CD4-positive, alpha-beta T cell treated with Interleukin-15 for 1 hour (primary cell): ENCODE measurements around the gene MYO1D.
"Not testable (repeated sequence)": the region's sequence is repeated elsewhere in the genome, so short reads cannot be mapped to it uniquely, and the experiment has no call there.

Experiments
- DNase-seq: peaks from one replicate; pipeline ENCODE4 v3.0.0-alpha.2; 2020

The MYO1D gene

GRCh38 chr17:32876417-32877163 lies at the start of gene MYO1D:
Gene MYO1D, minus strand, starts transcription at chr17:32877124. Its CDS starts 252 bp downstream, at chr17:32876872.
- DNase-seq = peak; percentile 57

GRCh38 chr17:32926183-32926582 lies 49.3 kb upstream of the MYO1D start:
- no peak for DNase-seq

- not testable (repeated sequence) for DNase-seq
Observed at GRCh38 chr17:32923905-32924304, 47.0 kb upstream of the MYO1D start.

- no peak for DNase-seq
Observed at GRCh38 chr17:32921017-32921416, 44.1 kb upstream of the MYO1D start.

GRCh38 chr17:32920293-32920692 lies 43.4 kb upstream of the MYO1D start:
- no peak for DNase-seq

- DNase-seq = not testable (repeated sequence)
Observed at GRCh38 chr17:32919876-32920275, 43.0 kb upstream of the MYO1D start.

GRCh38 chr17:32917842-32918241 lies 40.9 kb upstream of the MYO1D start:
- DNase-seq = no peak

- DNase-seq = no peak
Observed at GRCh38 chr17:32917081-32917480, 40.2 kb upstream of the MYO1D start.

GRCh38 chr17:32916134-32916533 lies 39.2 kb upstream of the MYO1D start:
- DNase-seq = no peak

GRCh38 chr17:32915245-32915644 lies 38.3 kb upstream of the MYO1D start:
- DNase-seq = no peak

- no peak for DNase-seq
Observed at GRCh38 chr17:32914181-32914580, 37.3 kb upstream of the MYO1D start.

GRCh38 chr17:32913593-32913992 lies 36.7 kb upstream of the MYO1D start:
- no peak for DNase-seq

GRCh38 chr17:32912218-32912897 lies 35.4 kb upstream of the MYO1D start:
- DNase-seq = no peak

GRCh38 chr17:32910769-32911168 lies 33.8 kb upstream of the MYO1D start:
- DNase-seq = no peak

- peak; percentile 45 for DNase-seq
Observed at GRCh38 chr17:32909787-32910369, 33.0 kb upstream of the MYO1D start.

- no peak for DNase-seq
Observed at GRCh38 chr17:32907583-32907982, 30.7 kb upstream of the MYO1D start.

GRCh38 chr17:32904891-32905290 lies 28.0 kb upstream of the MYO1D start:
- DNase-seq = no peak

GRCh38 chr17:32903774-32904673 lies 27.1 kb upstream of the MYO1D start:
- no peak for DNase-seq

GRCh38 chr17:32901743-32902142 lies 24.8 kb upstream of the MYO1D start:
- DNase-seq = no peak

- DNase-seq = no peak
Observed at GRCh38 chr17:32899236-32900013, 22.5 kb upstream of the MYO1D start.

GRCh38 chr17:32896647-32897258 lies 19.8 kb upstream of the MYO1D start:
- no peak for DNase-seq

GRCh38 chr17:32894245-32894644 lies 17.3 kb upstream of the MYO1D start:
- DNase-seq = no peak
